Pulmonary artery endothelial cell (primary cell): ENCODE measurements around the gene ITGB1BP1. TPM values are rescaled to one million over a fixed set of nuclear protein-coding genes. Genes with fewer than 3 reads are reported as not detected.

Experiments used
- total RNA-seq: library from RNA; depleted of rRNA; stranded (reverse); fragments of >200 nt; gene quantifications from 2 replicates; pipeline ENCODE4 v1.2.3, GENCODE V29; 2014

The ITGB1BP1 gene
- total RNA-seq, 1 donor from 2014 or later, result 53.1 TPM

Other genes with a start within 250 kb of the ITGB1BP1 start
- 44.0 and 49.9 TPM in 2 replicates for gene ASAP2, start 216.7 kb downstream of the ITGB1BP1 start, total RNA-seq
- 53.8 and 54.5 TPM in 2 replicates for gene CPSF3, start 126 bp upstream of the ITGB1BP1 start, total RNA-seq
- gene IAH1, start 51.0 kb upstream of the ITGB1BP1 start, total RNA-seq, result 32.9 and 40.2 TPM in 2 replicates
- gene ADAM17, start 132.3 kb upstream of the ITGB1BP1 start, total RNA-seq, result 50.5 and 72.9 TPM in 2 replicates
- gene YWHAQ, start 207.5 kb upstream of the ITGB1BP1 start, total RNA-seq, result 279 and 306 TPM in 2 replicates